GM10248 (cell line): ENCODE measurements around the gene ASTE1.

Experiments used
- CTCF ChIA-PET: fragments of 300-600 bp; sonication (Branson Sonifier 250); formaldehyde crosslinking; extraction: SDS; loops from one replicate; lab custom pipeline; 2021; ENCODE audit warnings: antibody characterized with exemption; lab: Yijun Ruan, JAX
- POLR2A ChIA-PET: fragments of 350-650 bp; sonication (Branson Sonifier 250); formaldehyde crosslinking; extraction: SDS; loops from one replicate; lab custom pipeline; 2020; ENCODE audit warnings: antibody characterized with exemption; lab: Yijun Ruan, JAX
- DNase-seq: peaks from one replicate; pipeline ENCODE4 v3.0.0; 2012; ENCODE audit errors: extremely low spot score
- TF ChIP-seq, protein P1 (sequence below): IDR thresholded peaks from 2 replicates; pipeline ENCODE4 v1.5.1; 2012; ENCODE audit warnings: mild to moderate bottlenecking, low read depth; ENCODE audit errors: extremely low read depth, missing control alignments, control extremely low read depth

ASTE1 gene, protein sequence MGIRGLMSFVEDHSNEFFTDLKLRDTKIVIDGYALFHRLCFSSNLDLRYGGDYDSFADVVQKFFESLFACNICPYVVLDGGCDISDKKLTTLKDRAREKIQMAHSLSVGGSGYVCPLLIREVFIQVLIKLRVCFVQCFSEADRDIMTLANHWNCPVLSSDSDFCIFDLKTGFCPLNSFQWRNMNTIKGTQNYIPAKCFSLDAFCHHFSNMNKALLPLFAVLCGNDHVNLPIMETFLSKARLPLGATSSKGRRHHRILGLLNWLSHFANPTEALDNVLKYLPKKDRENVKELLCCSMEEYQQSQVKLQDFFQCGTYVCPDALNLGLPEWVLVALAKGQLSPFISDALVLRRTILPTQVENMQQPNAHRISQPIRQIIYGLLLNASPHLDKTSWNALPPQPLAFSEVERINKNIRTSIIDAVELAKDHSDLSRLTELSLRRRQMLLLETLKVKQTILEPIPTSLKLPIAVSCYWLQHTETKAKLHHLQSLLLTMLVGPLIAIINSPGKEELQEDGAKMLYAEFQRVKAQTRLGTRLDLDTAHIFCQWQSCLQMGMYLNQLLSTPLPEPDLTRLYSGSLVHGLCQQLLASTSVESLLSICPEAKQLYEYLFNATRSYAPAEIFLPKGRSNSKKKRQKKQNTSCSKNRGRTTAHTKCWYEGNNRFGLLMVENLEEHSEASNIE

DNA sequence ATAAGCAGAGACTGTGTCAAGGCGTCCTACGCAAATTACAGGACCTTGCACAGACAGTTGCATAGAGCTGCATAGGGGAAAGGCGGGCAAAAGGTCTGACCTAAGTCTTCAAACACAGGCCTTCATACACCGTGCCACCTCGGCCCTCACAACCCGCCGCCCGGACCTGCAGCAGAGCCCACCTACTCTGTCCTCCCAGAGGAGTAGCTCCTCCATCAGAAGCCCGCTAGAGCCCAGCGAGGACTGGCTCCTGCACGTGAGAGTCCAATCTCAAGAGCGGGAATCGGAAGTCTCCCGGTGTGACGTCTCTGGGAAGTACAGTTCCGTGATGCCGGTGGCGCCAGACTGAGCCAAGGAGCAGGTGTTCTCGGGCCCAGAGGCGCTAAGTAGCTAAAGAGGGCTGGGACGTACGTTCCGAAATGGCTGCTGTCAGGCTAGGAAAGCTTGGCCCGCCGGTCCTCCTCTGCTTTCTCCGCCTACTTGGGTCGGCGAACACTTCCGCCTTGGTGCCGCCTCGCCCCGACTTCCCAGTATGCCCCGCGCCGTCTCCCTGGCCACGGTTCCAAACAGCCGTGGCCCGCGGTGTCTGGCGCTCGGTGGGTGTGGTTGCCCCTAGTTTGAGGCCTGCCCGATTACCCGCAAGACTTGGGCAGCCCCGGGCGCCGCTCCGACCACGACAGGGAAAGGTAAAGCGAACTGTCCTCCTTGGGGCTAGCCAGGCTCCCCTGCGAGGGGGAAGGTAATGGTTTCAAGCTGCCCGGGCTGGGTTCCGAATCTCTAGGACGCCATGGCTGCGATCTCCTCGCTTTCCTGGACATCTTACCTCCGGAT, at the start of gene ASTE1, which contains the start of gene NEK11:
ASTE1 (minus strand) TSS at position 505 of the 831 bp plus-strand sequence. CDS start 1,519 bp downstream, outside the sequence.
NEK11 (plus strand) TSS at position 557 of the 831 bp plus-strand sequence. CDS start 2,832 bp downstream, outside the sequence.
- CTCF ChIA-PET = interaction anchor here (0.7 to 1.6 kb wide), 6 partner anchors 9 to 751 kb away, joined by 3 to 7 read pairs (median 4); no protein-coding TSS in a partner anchor
- POLR2A ChIA-PET = no interaction called here
- peak; percentile 92 for DNase-seq
- TF ChIP-seq, protein P1, sequence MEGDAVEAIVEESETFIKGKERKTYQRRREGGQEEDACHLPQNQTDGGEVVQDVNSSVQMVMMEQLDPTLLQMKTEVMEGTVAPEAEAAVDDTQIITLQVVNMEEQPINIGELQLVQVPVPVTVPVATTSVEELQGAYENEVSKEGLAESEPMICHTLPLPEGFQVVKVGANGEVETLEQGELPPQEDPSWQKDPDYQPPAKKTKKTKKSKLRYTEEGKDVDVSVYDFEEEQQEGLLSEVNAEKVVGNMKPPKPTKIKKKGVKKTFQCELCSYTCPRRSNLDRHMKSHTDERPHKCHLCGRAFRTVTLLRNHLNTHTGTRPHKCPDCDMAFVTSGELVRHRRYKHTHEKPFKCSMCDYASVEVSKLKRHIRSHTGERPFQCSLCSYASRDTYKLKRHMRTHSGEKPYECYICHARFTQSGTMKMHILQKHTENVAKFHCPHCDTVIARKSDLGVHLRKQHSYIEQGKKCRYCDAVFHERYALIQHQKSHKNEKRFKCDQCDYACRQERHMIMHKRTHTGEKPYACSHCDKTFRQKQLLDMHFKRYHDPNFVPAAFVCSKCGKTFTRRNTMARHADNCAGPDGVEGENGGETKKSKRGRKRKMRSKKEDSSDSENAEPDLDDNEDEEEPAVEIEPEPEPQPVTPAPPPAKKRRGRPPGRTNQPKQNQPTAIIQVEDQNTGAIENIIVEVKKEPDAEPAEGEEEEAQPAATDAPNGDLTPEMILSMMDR = no peak

DNA sequence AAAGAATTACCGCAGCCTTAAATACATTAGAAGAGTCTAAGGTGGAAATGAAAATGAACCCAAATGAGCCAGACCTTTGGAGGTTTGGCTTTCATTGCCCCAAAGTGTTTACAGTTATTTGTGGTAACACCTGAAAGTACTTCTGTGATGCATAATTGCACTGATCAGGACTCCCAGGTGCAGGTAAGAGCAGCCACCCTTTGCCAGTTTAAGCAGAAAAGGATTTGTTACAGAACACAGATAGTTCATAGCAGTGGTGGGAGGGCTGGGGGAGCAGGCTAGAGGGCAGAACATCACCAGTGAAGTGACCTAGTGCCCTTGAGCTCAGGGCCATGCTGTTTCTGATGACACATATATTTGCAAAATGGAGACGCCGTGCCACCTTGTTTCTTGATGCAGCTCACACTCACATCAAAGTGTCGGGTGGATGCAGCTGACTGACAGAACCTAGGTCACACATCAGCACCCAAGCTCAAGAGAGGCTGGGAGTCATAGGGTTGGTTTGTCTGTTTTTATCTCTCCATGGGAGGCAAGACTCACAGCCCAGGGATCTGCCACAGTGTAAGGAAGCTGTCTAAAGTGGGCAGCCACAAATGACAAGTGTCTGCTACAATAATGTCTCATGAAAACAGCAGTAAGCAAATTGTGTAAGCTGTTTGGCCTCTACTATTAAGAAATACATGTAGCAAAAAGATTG, 49.2 kb upstream of the ASTE1 start:
- no peak for DNase-seq
- CTCF ChIA-PET = interaction anchor here (0.8 to 1.7 kb wide), 2 partner anchors 10 to 19 kb away, joined by 4 read pairs; no protein-coding TSS in a partner anchor
- POLR2A ChIA-PET = no interaction called here
- TF ChIP-seq, protein P1 = no peak

DNA sequence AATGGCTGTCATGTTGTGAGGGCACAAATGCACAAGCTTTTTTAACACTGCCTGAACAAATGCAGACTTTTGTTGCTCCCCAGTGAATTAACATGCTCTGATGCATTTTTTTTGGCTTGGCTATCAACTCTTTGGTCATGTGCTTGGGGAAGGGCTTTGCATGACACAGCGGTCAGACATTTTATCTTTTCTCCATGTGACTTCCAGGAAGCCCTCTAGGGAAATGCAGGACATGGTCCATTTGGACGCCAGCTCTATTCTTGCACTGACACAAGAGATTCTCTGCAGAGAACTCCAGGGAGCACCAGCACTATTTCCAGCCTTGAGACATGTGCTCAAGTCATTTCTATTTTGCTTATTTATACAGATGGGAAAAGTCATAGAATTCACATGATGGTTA, 46.2 kb upstream of the ASTE1 start:
- POLR2A ChIA-PET = no interaction called here

DNA sequence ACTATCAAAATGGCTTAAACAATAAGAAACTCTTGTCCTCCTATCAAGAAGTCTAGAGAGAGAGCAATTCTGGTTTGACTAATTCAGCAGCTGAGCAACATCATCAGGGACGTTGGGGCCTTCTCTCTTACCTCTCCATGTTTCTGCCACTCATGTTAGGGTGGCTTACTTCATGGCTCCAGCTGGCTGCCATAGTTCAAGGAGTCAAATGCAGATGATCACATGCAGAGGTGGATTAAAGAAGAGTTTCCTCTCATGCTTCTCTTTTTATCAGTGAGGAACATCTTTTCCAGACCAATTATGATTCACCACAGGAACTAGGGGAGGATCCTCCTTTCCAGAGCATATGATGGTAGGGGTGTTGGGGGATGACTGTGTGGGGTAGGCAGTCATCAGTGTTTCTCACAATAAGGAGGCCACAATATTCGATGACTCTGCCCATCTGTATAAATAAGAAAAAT, 45.5 kb upstream of the ASTE1 start:
- TF ChIP-seq, protein P1 = no peak
- ChIA-PET CTCF (interaction anchor here (0.9 to 1.3 kb wide), 2 partner anchors 8 to 36 kb away, joined by 3 read pairs; no protein-coding TSS in a partner anchor), POLR2A (no interaction called here)
- no peak for DNase-seq

More for the DNA sequence above, 46.2 kb upstream of the ASTE1 start:
- CTCF ChIA-PET = interaction anchor here (0.9 to 1.3 kb wide), 2 partner anchors 8 to 37 kb away, joined by 3 read pairs; no protein-coding TSS in a partner anchor
- TF ChIP-seq, protein P1 = no peak
- DNase-seq = no peak

DNA sequence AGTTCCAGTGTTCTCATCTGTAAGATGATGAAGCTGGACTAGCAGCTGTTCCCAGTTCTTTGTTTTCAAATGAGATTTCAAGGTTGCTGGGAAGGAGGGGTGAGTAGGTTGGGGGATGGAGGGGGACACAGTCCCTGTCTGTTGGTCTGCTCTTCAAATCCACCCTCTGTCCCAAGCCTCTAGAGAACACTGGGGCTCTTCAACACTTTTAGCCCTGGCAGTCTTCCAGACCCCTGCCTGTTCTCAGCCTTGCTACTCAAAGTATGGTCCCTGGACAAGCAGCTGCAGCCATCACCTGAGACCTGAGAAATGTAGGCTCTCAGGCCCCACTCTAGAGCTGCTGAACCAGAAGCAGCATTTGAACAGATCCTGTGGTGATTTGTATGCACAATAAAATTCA, 41.4 kb upstream of the ASTE1 start:
- POLR2A ChIA-PET = no interaction called here
- TF ChIP-seq, protein P1 = no peak
- no peak for DNase-seq
- CTCF ChIA-PET = interaction anchor here (1.1 to 3.2 kb wide), 2 partner anchors 9 to 13 kb away, joined by 3 to 10 read pairs; no protein-coding TSS in a partner anchor
